Measurements from ENCODE around the gene COL5A1. TPM values are rescaled to one million over a fixed set of nuclear protein-coding genes. Genes with fewer than 3 reads are reported as not detected.
"Not testable (repeated sequence)": the region's sequence is repeated elsewhere in the genome, so short reads cannot be mapped to it uniquely, and the experiment has no call there.

Gene COL5A1
- total RNA-seq, 2 donors from 2014 or later: 10.9 to 21.7 TPM

DNA sequence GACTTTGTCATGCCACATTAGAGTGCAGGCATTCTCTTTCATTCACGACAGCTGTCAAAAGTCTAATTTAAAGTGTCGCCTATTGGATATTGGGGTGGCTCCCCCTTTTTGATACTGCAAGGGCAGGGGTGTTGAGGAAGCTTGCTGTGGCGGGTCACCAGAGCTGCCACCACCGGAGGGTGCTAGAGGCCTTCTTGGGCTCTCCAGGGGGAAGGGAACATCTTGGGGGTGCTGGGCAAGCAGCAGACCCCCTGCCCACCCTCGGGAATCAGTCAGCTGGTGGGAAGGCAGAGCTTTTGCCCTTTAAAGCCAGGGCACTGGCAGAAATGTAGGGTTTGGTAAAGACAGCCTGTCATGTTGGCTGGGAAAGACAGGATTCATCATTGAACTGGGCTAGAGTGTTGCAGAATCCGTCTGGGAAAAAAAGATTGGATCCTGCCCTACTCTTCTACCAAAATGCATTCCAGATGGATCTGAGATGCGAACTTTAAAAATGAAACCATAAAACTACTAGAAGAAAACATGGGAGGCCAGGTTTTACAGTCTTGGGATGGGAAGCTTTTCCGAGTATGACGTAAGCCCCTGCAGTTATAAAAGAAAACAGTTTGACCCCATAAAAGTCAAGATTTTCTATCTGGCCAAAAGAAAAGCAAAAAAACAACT lies 22.3 kb downstream of the COL5A1 start:
- Histone ChIP-seq H3K27ac (peak overlapping the region; percentile 14), H3K4me1 (no peaks in the 10 kb centered on the region)
- intact Hi-C loops (cut with DNase I): no loop called here

DNA sequence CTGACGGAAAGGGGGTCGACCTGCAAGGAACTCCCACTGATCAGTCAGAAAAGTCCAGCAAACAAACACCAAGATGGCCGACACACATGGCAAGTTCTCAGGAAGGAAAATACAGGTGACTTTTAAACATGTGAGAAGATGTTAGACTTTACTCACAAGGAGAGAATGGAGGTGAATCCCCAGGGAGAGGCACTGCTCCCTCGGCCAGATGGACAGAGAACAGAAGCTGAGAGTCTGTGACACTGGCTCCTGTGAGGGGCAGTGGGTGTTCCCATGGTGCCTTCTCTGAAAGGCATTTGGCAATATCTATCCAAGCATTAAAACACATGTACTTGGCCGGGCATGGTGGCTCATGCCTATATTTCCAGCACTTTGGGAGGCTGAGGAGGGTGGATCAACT lies 22.8 kb downstream of the COL5A1 start:
- no peak overlapping the region for H3K4me3 ChIP-seq
- DNase-seq: no peak
- H3K9ac ChIP-seq (ENCODE audit: low read depth in 2 of 2, low read length in 2 of 2): no peak overlapping the region
- H3K36me3 ChIP-seq: no peaks in the 10 kb centered on the region
- H3K9me3 ChIP-seq: no peaks in the 10 kb centered on the region
- intact Hi-C loops (cut with DNase I): no loop called here
- no peaks in the 10 kb centered on the region for H3K27me3 ChIP-seq
- no peak for TF ChIP-seq CTCF (IDR thresholded peaks at IDR 0.05)
- H3K4me1 ChIP-seq: no peaks in the 10 kb centered on the region
- no peak overlapping the region for H3K27ac ChIP-seq

More for the DNA sequence above, 22.3 kb downstream of the COL5A1 start:
- Histone ChIP-seq H3K27me3 (no peaks in the 10 kb centered on the region), H3K9me3 (no peaks in the 10 kb centered on the region), H3K9ac (ENCODE audit: low read depth in 2 of 2, low read length in 2 of 2) (no peak overlapping the region), H3K36me3 (no peaks in the 10 kb centered on the region), H3K4me3 (no peak overlapping the region)
- no peak for DNase-seq
- TF ChIP-seq CTCF (IDR thresholded peaks at IDR 0.05): no peak

DNA sequence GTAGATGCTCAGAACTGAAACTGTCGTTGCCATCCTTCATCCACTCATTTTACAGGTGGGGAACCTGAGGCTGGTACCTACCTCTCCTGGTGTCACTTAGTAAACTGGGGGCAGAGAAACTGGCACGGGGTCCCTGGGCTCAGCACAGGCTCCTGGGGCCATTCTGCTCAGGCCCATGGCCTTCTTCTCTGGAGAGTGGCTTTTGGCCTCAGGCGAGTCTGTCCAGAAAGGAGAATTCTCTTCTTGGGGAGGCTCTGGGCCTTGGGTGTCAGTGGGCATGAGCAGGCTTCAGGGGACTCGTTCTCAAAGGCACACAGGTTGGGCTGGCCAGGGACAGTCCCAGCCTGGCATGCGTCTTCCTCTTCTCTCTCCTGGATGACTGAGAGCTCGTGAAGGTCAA lies 24.6 kb downstream of the COL5A1 start:
- intact Hi-C loops (cut with DNase I): no loop called here
- Histone ChIP-seq H3K9me3 (no peaks in the 10 kb centered on the region), H3K36me3 (no peaks in the 10 kb centered on the region), H3K4me3 (no peak overlapping the region), H3K4me1 (no peaks in the 10 kb centered on the region), H3K9ac (ENCODE audit: low read depth in 2 of 2, low read length in 2 of 2) (no peak overlapping the region), H3K27ac (no peak overlapping the region), H3K27me3 (no peaks in the 10 kb centered on the region)
- TF ChIP-seq CTCF (IDR thresholded peaks at IDR 0.05): no peak
- no peak for DNase-seq

DNA sequence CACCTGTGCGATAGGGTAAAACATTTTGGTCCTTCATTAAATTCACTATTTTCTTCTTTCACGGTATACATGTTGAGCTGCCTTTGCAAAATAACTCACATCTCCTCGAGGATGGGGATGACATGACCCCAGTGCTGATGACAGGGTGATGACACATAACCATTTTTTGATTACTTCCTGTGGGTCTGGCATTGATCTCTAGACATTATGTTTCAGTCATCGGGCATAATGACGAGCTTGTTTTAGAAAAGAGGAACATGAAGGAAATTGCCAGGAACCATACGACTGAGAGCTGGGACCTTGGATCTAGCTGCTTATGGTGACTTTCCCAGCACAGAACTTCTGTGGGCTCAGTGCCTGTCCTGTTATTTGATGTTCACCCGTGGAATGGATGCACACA lies 25.2 kb downstream of the COL5A1 start:
- Histone ChIP-seq H3K36me3 (no peaks in the 10 kb centered on the region), H3K4me3 (no peak overlapping the region), H3K27ac (no peak overlapping the region), H3K9me3 (no peaks in the 10 kb centered on the region), H3K9ac (ENCODE audit: low read depth in 2 of 2, low read length in 2 of 2) (no peak overlapping the region), H3K27me3 (no peaks in the 10 kb centered on the region), H3K4me1 (no peaks in the 10 kb centered on the region)
- no peak for TF ChIP-seq CTCF (IDR thresholded peaks at IDR 0.05)
- DNase-seq: no peak
- intact Hi-C loops (cut with DNase I): no loop called here

DNA sequence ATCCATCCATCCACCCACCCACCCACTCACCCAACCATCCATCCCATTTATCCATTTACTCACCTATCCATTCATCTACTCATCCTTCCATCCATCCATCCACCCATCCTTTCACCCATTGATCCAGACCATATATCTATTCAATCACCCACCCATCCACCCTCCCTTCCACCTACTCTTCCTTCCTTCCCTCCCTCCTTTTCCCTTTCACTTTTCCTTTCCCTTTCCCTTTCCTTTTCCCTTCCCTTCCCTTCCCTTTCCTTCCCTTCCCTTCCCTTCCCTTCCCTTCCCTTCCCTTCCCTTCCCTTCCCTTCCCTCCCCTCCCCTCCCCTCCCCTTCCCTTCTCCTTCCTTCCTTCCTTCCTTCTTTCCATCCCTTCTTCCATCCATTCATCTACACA lies 27.4 kb downstream of the COL5A1 start:
- intact Hi-C loops (cut with DNase I); H3K4me3 ChIP-seq; H3K36me3 ChIP-seq; DNase-seq; H3K4me1 ChIP-seq; H3K9ac ChIP-seq (ENCODE audit: low read depth in 2 of 2, low read length in 2 of 2); H3K27me3 ChIP-seq; H3K27ac ChIP-seq; H3K9me3 ChIP-seq: not testable (repeated sequence)

DNA sequence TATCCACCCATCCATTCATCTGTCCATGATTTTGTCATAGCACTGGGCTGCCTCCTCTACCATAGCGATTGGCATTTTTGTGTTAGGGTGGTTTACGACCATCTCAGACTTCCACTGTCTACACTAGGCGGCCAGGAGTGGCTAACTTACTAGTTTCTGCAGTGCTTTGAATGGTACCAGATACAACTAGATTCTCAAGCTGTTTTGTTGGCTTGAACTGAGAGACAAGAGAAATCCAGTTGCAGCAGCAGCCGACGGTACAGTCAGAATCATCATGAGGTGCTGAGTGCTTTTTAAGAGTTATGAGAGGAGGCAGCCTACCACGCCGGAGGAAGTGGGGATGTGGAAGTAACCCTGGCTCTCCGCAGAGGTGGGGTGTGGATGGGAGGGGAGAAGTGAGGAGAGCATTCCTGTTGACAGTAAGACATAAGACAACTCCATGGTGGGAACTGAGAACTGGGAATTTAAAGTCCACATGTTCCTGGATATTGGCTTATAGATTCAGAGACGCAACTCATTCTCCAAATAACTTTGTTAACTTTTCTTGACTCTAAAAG lies 27.9 kb downstream of the COL5A1 start:
- no peak for TF ChIP-seq CTCF (IDR thresholded peaks at IDR 0.05)
- Histone ChIP-seq H3K36me3 (no peaks in the 10 kb centered on the region), H3K4me3 (no peak overlapping the region), H3K9ac (ENCODE audit: low read depth in 2 of 2, low read length in 2 of 2) (no peak overlapping the region), H3K4me1 (no peaks in the 10 kb centered on the region), H3K9me3 (no peaks in the 10 kb centered on the region), H3K27me3 (no peaks in the 10 kb centered on the region), H3K27ac (no peak overlapping the region)
- intact Hi-C loops (cut with DNase I): no loop called here
- DNase-seq: no peak

Measured in colonic mucosa (tissue), 4 donors.